DMS 273 treated with DMSO at 0.1 percent for 48 hours (cell line): Measurements from ENCODE around the gene SRR.
"Not testable (repeated sequence)": the region's sequence is repeated elsewhere in the genome, so short reads cannot be mapped to it uniquely, and the experiment has no call there.

ENCODE experiments used
- DNase-seq: peaks from one replicate; lab custom pipeline; 2025; lab: John Stamatoyannopoulos, UW

Gene SRR

DNA sequence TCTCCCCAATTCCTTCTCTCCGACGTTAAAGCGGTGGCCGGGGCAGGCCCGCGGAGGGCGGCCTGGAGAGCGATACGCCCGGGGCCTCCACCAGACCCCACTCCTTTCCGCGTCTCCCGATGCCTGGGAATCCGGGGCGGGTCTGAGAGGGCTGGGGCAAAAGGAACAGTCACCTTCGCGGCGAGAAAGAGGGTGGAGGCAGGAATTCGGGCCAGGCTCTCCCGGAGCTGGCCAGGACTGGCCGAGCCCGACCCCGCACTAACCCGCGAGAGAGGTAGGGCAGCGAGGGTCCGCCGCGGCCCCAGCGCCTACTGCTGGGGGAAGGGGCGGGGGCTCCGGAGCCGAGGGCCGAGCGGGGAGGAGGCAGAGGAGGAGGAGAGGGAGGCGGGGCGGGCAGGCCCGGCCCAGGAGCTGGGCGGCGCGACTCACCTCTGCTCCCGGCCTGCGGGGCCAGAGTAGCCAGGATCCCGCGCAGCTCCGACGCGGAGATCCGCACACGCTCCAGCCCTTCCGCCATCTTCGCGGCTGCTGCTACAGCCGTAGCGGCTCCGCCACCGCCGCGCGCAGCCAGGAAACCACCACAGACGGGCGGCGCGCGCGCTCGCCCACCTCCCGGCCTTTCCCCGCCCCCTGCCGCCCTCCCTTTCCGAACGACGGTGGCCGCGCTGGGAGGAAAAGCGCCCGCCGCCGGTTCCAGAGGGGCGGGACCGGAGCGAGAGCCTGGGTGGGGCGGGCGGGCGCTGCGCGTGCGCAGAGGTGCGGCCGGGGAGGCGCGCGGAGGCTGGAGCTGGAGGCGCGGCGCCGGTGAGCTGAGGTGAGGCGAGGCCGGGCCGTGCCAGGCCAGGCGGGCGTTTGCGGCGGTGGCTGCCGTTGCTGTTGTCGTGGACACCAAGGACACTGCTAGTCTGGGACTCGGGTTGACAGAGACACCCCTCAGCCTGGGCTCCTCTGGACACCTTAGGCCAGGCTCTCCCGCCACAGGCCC lies at the start of gene SRR, which contains the start of gene SMG6:
Gene SRR (plus strand): TSS at position 747 of the 985 bp plus-strand sequence. CDS start 11,611 bp downstream, outside the sequence.
Gene SMG6 (minus strand): TSS at position 582 of the 985 bp plus-strand sequence. CDS start 65 bp downstream, at position 517.
- peak; percentile 57 for DNase-seq

DNA sequence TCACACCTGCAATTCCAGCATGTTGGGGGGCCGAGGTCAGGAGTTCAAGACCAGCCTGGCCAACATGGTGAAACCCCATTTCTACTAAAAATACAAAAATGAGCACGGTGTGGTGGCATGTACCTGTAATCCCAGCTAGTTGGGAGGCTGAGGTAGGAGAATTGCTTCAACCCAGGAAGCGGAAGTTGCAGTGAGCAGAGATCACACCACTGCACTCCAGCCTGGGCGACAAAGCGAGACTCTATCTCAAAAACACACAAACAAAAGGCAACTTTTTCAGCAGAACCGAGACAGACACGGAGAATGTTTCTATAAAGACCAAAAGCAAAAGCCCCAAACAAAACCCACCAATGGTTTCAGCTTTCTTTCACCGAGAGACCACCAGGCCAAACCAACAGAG lies 44.9 kb upstream of the SRR start:
- not testable (repeated sequence) for DNase-seq

- no peak for DNase-seq
These were observed 43.8 kb upstream of the SRR start for GRCh38 chr17:2259769-2260536.

DNA sequence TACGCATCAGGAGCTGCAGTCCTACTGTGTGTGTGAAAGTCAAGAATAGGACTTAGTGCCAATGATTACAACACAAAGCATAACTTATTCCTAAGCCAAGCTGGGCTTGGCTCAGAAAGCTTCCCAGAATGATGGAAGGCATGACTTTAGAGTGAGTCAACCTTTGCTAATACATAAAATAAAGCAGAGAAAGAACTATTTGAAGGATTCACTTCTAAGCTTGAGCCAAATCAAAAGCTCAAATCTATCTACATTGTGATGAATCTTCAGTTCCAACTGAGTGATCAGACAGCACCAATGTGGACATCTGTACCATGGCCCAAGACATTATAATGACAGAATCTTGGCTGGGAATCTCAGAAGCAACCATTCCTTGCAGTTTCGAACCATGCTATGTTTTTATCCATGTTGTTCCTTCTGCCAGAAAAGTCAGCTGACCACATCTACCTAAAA lies 41.6 kb upstream of the SRR start:
- no peak for DNase-seq

DNA sequence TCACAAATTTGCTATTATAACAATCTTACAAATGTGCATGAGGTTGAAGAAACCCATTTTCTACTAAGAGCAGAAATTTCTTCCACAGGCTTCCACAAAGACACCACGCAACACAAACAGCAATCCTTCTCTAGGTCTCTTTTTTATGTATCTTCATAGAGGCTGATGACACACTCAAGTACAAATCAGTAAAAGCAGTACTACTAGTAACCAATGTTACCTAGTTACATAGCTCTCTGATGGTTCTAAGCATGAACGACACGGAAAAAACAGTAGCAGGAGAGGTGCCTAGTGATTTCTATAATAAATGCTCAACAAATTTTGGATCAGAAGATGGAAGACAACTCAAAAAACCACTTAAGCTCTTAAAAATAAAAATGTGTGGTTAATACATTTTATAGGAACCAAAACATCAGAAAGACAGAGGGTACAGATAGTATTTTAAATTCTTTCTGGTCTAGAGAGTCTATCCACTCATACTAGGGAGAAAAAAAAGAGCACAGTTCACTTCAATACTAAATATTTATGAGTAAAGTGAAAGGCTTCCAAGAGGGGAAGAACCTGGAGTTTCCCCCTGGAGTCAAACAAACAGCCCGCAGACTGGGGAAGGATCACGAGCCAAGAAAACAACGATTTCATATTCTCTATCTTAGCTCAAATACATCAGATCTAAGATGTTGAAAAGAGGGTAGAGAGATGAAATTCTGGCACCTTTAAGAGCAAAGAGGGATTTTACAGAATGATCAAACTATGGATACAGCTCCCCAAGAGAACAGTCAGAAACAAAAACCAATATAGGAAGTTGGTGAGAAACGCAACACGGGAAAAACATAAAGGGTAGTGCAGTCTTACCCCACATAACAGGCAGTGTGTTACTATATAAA lies 40.3 kb upstream of the SRR start:
- DNase-seq: no peak

GRCh38 chr17:2264067-2264860 lies 39.5 kb upstream of the SRR start:
- DNase-seq: no peak

DNA sequence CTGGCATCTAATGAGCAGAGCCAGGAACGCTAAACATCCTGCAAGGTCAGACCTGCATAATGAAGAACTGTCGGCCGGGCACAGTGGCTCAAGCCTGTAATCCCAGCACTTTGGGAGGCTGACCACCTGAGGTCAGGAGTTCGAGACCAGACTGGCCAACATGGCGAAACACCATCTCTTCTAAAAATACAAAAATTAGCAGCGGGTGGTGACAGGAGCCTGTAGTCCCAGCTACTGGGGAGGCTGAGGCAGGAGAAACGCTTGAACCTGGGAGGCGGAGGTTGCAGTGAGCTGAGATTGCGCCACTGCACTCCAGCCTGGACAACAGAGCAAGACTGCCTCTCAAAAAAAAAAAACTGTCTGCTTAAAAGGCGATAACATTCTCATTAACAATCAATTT lies 38.6 kb upstream of the SRR start:
- DNase-seq: not testable (repeated sequence)

- no peak for DNase-seq
These were observed 37.5 kb upstream of the SRR start for GRCh38 chr17:2266045-2266864.

GRCh38 chr17:2266865-2267228 lies 36.9 kb upstream of the SRR start:
- no peak for DNase-seq

DNA sequence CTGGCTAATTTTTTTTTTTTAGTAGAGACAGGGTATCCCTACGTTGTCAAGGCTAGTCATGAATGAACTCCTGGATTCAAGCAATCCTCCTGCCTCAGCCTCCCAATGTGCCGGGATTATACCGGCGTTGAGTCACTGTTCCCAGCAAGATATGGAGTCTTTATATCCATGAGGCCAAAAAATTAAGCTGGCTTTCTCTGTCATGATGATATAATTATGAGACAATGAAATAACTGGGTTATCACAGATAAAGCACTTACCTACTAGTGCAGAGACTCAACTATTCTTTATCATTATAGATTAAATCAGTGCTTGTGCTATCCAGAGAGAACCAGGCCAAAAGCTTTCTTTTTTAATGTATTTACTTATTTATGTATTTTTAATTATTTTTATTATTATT lies 36.4 kb upstream of the SRR start:
- DNase-seq: no peak

DNA sequence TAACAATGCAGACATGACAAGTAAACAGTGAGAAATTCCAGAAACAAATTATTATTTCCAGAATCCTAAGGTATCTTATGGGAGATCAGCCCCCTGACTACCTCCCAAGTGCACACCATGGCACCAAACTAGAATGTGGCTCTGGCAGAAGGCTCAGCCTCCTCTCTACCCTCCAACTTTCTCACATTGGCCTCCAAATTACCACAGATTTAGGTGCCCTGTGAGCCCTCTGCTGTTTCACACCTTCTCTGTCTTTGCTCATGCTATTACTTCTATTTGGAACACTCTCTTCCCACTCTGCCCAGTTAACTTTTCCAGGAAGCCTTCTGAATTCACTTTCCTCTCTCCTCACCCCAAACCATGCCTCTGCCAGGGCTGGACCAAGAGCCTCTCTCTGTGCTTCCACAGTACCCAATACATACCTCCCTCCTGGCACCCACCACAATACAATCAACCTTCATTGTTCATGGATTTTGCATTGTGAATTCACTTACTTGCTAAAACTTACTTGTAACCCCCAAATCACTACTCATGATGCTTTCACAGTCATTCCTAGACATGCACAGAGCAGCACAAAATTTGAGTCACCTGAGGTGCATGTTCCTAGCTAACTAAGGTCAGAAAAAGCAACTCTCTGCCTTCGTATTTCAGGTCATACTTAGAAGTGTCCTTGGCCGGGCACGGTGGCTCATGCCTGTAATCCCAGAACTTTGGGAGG lies 31.6 kb upstream of the SRR start:
- no peak for DNase-seq

DNA sequence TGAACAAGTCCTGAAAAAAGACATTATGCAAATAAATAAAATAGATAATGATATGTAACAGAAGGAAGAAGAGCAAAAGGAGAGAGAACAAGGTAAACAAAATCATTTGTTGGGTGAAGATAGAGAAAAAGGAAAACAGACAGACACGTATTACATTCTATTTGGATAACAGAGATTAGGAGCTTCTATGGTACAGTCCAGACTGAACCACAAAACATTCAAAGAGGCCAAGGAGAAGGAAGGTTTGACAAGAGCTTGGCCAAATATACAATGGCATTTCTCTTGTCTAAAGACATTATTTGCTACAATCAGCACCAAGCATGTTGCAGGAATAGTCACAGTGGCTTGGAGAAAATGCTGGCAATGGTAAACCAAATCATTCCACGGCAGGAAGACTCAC lies 29.3 kb upstream of the SRR start:
- no peak for DNase-seq

GRCh38 chr17:2275722-2276121 lies 28.0 kb upstream of the SRR start:
- DNase-seq: no peak

DNA sequence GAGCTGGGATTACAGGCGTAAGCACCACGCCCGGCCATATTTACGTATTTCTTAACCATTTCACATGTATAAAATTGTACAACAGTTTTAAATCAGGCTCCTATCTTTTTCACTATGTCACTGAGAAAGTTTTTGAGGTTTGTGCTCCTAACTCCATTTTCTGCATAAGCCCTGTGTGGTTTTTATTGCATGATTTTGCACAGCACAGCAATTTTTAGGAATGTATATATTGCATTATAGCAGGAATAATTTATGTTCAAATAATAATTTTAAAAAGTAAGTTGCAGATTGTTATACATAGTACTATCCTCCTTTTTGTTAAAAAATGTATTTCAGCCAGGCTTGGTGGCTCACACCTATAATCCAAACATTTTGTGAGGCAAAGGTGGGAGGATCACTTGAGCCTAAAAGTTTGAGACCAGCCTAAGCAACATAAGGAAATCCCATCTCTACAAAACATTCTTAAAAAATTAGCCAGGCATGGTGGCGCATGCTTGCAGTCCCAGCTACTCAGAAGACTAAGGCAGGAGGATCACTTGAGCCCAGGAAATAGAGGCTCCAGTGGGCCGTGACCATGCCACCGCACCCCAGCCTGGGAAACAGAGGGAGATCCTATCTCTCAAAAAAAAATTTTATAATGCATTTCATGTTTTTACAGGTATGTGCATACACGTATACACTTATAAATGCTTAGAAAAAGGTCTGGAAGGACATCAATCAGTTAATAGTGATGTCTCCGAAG lies 26.1 kb upstream of the SRR start:
- no peak for DNase-seq

DNA sequence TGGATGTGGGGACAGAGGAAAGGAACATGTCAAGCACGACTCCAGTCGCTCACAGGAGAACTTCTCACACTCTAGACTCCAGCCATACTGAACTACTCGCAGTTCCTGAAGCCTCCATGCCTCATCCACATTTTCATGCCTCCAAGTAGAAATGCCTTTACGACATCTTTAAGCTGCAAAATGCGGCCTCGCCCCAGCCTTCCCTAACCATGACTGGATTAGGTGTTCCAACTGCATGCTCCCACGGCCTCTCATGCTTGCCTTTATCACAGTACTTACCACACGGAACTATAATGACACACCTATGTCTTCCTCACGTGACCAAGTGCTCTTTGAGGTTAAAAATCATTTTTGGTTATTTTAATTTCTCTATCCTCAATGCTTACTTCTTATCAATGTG lies 24.0 kb upstream of the SRR start:
- DNase-seq: no peak

DNA sequence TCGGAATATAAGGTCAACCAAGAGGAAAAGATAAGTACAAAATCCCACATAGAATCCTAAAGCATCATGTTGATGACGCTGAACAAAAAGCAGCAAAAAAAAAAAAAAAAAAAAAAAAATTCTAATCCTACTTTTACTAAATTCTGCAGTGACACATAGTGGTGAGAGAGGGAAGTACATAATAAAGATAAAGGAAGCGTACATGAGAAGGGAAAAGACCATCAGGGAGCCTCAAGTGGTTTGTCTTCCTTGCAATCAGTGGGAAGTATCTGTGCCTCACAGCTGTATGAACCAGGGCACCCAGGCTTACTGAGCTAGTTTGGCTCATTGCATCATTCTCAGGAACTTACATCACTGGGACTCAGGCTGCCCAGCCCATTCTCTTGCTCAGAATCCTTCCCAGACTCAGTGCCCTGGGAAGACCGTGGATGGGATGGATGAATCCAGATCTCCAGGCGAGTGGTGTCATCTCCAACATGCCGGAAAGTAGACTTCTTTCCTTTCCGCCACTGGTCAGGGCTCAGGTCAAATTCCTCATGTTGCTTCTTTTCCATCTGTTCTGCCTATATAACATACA lies 21.4 kb upstream of the SRR start:
- DNase-seq: no peak

DNA sequence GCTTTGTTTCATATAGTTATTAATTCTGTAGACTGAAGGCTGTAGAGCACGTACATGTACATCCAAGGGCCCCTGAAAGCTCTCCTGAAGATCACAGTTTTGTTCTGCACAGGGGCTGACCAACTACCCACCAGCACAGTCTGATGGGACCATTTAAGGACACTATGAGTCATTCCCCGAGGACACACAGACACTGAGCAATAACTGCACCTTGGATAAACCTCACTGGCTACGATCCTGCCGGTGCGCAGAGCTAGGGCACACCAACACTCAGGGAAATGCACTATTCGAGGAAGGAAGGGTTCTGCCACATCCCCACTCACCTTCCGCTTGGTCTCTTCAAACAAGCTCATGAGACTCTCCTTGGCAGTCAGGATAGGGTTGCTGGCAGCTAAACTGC lies 20.4 kb upstream of the SRR start:
- DNase-seq: no peak

DNA sequence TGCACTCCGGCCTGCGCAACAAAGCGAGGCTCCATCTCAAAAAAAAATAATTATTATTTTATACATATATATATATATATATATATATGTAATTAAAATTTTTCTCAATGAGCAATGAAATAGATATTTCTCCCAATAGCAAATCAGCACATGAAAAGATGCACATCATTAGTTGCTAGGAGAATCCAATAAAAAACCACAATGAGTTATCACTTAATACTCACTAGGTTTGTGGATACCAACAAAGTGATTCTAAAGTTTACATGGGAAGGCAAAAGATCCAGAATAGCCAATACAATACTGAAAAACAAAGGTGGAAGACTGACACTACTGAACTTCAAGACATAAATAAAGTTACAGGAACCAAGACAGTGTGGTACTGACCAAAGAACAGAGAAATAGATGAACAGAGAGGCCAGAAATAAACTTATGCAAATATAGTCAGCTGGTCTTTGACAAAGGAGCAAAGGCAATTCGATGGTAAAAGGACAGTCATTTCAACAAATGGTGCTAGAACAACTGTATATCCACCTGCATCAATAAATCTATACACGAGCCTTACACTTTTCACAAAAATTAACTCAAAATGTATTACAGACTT lies 13.8 kb upstream of the SRR start:
- DNase-seq: no peak
